HepG2 (cell line): ENCODE data around the gene TDRD3. TPM values are rescaled to one million over a fixed set of nuclear protein-coding genes. Genes with fewer than 3 reads are reported as not detected.

Experiments used
- CREB3 ChIP-seq: sonication (generic); formaldehyde crosslinking; IDR thresholded peaks from 2 replicates; pipeline ENCODE4 v1.5.0; 2020; ENCODE audit warnings: missing genetic modification reagents
- ESRRA ChIP-seq: sonication (generic); formaldehyde crosslinking; IDR thresholded peaks from 2 replicates; pipeline ENCODE4 v1.5.1; 2020; ENCODE audit warnings: mild to moderate bottlenecking, low read depth, missing genetic modification reagents
- FOXM1 ChIP-seq: sonication (generic); formaldehyde crosslinking; IDR thresholded peaks from 2 replicates; pipeline ENCODE4 v1.5.0; 2020; ENCODE audit warnings: missing genetic modification reagents
- HOXA3 ChIP-seq: sonication (generic); formaldehyde crosslinking; IDR thresholded peaks from 2 replicates; pipeline ENCODE4 v1.5.0; 2020; ENCODE audit warnings: missing genetic modification reagents
- KLF16 ChIP-seq, 2 experiments: sonication (generic) in 1 of 2; formaldehyde crosslinking in 1 of 2; IDR thresholded peaks; 2 replicates each; pipeline versions ENCODE4 v1.6.1 to v1.8.0; 2016 to 2023; ENCODE audit warnings: missing genetic modification reagents in 2 of 2, missing compliant biosample characterization in 1 of 2
- MYC ChIP-seq: sonication (generic); formaldehyde crosslinking; IDR thresholded peaks from 2 replicates; pipeline ENCODE4 v1.9.0; 2021; ENCODE audit warnings: missing genetic modification reagents, borderline replicate concordance
- NFYC ChIP-seq: IDR thresholded peaks from 2 replicates; pipeline ENCODE4 v1.6.1; 2016; ENCODE audit warnings: missing genetic modification reagents, missing compliant biosample characterization
- NR2F1 ChIP-seq, 2 experiments: fragments of 450-650 bp in 1 of 2; formaldehyde crosslinking in 1 of 2; IDR thresholded peaks; 2 replicates each; pipeline versions ENCODE4 v1.5.0 to v1.6.1; 2016 to 2020; ENCODE audit warnings: mild to moderate bottlenecking in 1 of 2, missing compliant biosample characterization in 1 of 2, missing genetic modification reagents in 1 of 2, moderate library complexity in 1 of 2
- PAWR ChIP-seq: sonication (generic); formaldehyde crosslinking; IDR thresholded peaks from 2 replicates; pipeline ENCODE4 v1.4.0; 2020; ENCODE audit warnings: missing genetic modification reagents, mild to moderate bottlenecking, borderline replicate concordance
- PRDM4 ChIP-seq: sonication (generic); formaldehyde crosslinking; IDR thresholded peaks from 2 replicates; pipeline ENCODE4 v1.9.0; 2021; ENCODE audit warnings: missing genetic modification reagents, borderline replicate concordance
- REPIN1 ChIP-seq: sonication (generic); formaldehyde crosslinking; IDR thresholded peaks from 2 replicates; pipeline ENCODE4 v1.8.0; 2022; ENCODE audit warnings: missing genetic modification reagents, low read depth, mild to moderate bottlenecking, borderline replicate concordance
- RFXAP ChIP-seq: sonication (generic); formaldehyde crosslinking; IDR thresholded peaks from 2 replicates; pipeline ENCODE4 v1.4.0; 2020; ENCODE audit warnings: missing genetic modification reagents, borderline replicate concordance
- YEATS4 ChIP-seq: sonication (generic); formaldehyde crosslinking; IDR thresholded peaks from 2 replicates; pipeline ENCODE4 v1.4.0; 2020; ENCODE audit warnings: missing genetic modification reagents, borderline replicate concordance
- ZMYM3 ChIP-seq: sonication (generic); formaldehyde crosslinking; IDR thresholded peaks from 2 replicates; pipeline ENCODE4 v1.5.1; 2020; ENCODE audit warnings: mild to moderate bottlenecking, missing genetic modification reagents
- ZNF143 ChIP-seq: sonication (generic); formaldehyde crosslinking; IDR thresholded peaks from 2 replicates; pipeline ENCODE4 v1.4.0; 2020; ENCODE audit warnings: missing genetic modification reagents
- ZNF207 ChIP-seq: fragments of 450-650 bp; IDR thresholded peaks from 2 replicates; pipeline ENCODE4 v1.6.1; 2016; ENCODE audit warnings: antibody characterized with exemption, borderline replicate concordance
- ZNF337 ChIP-seq: sonication (generic); formaldehyde crosslinking; IDR thresholded peaks from 2 replicates; pipeline ENCODE4 v1.5.1; 2020; ENCODE audit warnings: missing genetic modification reagents, low read depth, mild to moderate bottlenecking, borderline replicate concordance
- ZNF432 ChIP-seq: sonication (generic); formaldehyde crosslinking; IDR thresholded peaks from 2 replicates; pipeline ENCODE4 v1.5.0; 2020; ENCODE audit warnings: missing genetic modification reagents, mild to moderate bottlenecking, borderline replicate concordance
- ZNF451 ChIP-seq: sonication (generic); formaldehyde crosslinking; IDR thresholded peaks from 2 replicates; pipeline ENCODE4 v1.5.0; 2020; ENCODE audit warnings: mild to moderate bottlenecking, missing genetic modification reagents
- ZNF547 ChIP-seq: sonication (generic); formaldehyde crosslinking; IDR thresholded peaks from 2 replicates; pipeline ENCODE4 v1.5.1; 2020; ENCODE audit warnings: mild to moderate bottlenecking, missing genetic modification reagents
- ZNF687 ChIP-seq: sonication (generic); formaldehyde crosslinking; IDR thresholded peaks from 2 replicates; pipeline ENCODE4 v1.5.1; 2020; ENCODE audit warnings: mild to moderate bottlenecking, missing genetic modification reagents, moderate library complexity
- polyA plus RNA-seq, 8 experiments: library from polyadenylated mRNA; depleted of rRNA in 3 of 8; stranded (reverse) in 7 of 8; unstranded in 1 of 8; fragments of >200 nt; fragmentation: Illumina TruSeq in 4 of 8; extraction: Trizol in 4 of 8; gene quantifications; 2 replicates each; pipeline versions ENCODE4 v1.2.1 to v1.2.3, GENCODE V29; 2011 to 2016; ENCODE audit warnings: low read depth in 4 of 8, missing spikeins in 1 of 8, mixed read lengths in 1 of 8; ENCODE audit not compliant: insufficient read depth in 1 of 8
- total RNA-seq, 5 experiments: library from RNA; depleted of rRNA; stranded (reverse); fragments of >200 nt; fragmentation: Illumina TruSeq; extraction: Trizol; gene quantifications; 2 replicates each; pipeline ENCODE4 v1.2.3, GENCODE V29; 2016; ENCODE audit warnings: low read depth in 1 of 5

TDRD3 gene
- total and polyA plus RNA-seq, 2 of the 13 experiments (the other 11 are each of a cell fraction or from before 2014, with no cell fraction given) = 4.7 to 11.8 TPM

DNA sequence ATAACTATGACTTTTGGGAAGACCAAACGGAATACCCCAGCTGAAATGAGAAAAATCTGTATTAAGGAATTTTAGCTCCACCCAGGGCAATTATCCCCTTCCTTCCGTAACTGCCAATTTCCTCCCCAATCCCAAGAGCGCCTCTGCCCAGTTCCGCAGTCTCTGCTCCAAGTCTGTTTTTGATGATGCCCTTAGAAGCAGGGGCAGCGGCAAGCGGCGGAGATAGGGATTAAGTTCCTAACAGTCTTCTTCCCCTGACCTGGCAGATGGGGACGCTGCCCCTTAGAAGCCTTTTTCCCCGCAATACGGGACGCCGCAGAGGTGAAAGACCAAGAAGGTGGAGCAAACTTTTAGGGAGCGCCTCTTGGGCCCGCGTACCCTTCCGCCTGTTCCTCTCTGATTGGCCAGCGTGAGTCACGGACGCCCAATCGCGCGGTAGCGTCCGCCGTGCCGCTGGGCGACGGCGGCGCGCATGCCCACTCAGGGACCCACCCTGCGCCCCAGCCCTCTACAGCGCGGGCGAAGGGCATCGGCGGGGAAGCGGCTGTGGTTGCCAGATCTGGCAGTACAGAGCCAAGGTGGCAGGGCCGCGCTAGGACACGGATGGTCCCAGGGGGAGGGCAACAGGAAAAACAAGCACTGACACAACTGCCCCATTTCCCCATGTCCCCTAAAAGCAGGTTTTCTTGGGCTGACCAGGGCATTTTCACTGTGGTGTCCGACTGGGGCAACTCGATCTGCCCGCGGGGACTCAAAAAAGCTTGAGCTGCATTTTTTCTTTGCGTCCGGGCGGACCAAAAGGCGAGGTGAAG lies 843 bp upstream of the TDRD3 start (continued):
- TF ChIP-seq HOXA3 (peak; percentile 62), MYC (0 out of 2 replicates have a peak, but pooled peaks have one; percentile 15), CREB3 (CRISPR knock-in tag) (peak; percentile 70; the same call in 1 of the 2 replicates), ZNF687 (CRISPR knock-in tag) (peak; percentile 84), RFXAP (CRISPR knock-in tag) (peak; percentile 95), ZNF451 (peak; percentile 58; the same call in 1 of the 2 replicates), ZNF143 (CRISPR knock-in tag) (peak; percentile 52; the same call in 1 of the 2 replicates), ESRRA (CRISPR knock-in tag) (no peak), ZNF432 (CRISPR knock-in tag) (no peak), NFYC (peak; percentile 87), PRDM4 (CRISPR knock-in tag) (0 out of 2 replicates have a peak, but pooled peaks have one; percentile 26), KLF16 (CRISPR knock-in tag; IDR thresholded peaks at IDR 0.05) (peak in 1 of 2 experiments; percentile 37; a peak in 2 of 4 replicates), FOXM1 (CRISPR knock-in tag) (0 out of 2 replicates have a peak, but pooled peaks have one; percentile 14), ZNF337 (CRISPR knock-in tag) (0 out of 2 replicates have a peak, but pooled peaks have one; percentile 17), YEATS4 (CRISPR knock-in tag) (peak; percentile 48), NR2F1 (CRISPR knock-in tag; IDR thresholded peaks at IDR 0.05) (no peak), ZNF207 (no peak), PAWR (CRISPR knock-in tag) (no peak), ZNF547 (CRISPR knock-in tag) (peak; percentile 10; the same call in 1 of the 2 replicates), REPIN1 (peak; percentile 58; the same call in 1 of the 2 replicates), ZMYM3 (CRISPR knock-in tag) (no peak)
